Hypothalamus (tissue), 51 donors: ENCODE measurements around the gene ARL5B.
A peak's percentile ranks its signal among the peaks of the same experiment; 100 is the strongest.

Experiments used
- DNase-seq, 51 donors: peaks; one replicate each; lab custom pipeline; 2025; lab: John Stamatoyannopoulos, UW

Gene ARL5B

DNA sequence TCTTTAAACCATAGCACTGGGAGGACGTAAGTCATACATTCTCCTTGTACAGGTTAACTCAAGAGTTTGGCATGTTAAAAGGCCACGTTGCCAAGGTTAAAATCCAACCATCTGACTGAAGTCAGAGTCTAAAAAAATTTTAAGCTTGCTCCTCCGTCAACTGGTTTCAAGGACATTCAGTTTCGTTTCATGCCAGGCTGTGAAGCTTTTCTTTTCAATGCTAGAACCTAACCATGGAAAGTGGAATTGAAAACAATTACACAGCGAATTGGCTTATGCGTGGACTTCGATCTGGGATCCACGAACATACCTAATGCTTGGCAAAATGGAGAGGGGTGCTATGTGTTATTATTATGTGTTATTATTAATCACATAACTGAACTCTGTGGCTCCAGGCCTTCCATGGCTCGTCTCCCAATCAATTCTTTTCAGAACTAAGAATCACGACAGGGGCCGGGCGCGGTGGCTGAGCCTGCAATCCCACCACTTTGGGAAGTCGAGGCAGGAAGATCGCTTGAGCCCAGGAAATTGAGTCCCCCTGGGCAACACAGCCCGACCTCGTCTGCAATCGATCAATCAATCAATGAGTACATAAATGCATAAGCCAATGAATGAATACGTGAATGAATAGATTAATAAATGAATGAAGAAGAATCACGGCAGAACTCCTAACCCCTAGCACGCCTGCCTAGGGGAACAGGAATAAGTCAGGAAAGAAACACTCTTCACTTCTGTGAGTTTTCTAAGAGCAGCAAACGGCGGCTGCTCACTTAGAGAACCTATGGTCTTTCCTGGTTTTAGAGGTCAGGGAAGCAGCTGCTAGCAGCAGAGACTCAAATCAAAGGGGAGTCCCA is 733 bp upstream of the ARL5B start:
- DNase-seq: peak in 9 of 51 donors; percentile 13 to 34 (median 18)

DNA sequence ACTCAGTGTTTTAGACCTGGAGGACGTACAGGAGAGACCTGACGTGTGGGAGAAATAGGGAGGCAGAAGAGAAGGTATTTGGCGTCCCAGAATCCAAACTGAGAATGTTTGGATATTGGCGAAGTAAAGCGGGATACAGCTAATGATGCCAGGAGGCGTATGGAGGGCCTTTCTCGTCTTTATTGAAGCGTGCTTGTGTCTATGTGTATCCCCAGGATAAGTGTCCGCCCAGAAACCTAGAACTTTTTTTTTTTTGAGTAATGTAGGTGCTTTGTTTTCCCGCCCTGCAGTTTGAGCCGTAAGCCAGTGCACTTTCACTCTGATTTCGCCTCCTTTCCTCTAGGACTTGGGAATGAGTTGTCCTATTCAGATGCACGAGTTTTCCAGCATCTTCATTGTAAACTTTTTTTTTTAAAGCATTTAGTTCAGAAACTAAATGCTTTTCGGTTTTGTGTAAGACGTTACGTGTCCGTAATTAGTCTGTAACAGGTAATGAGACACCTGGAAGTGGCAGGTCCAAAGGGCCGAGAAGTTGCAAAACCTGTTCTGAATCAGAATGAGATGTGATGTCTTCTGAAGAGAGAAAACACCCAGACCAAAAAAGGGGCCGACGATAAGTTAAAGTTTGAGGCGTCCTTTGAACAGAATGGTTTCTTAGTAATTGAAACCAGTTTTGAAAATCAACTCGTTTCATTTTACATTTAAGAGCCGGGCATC is 746 bp downstream of the ARL5B start:
- peak in 3 of 51 donors; percentile 33 to 72 (median 47) for DNase-seq

DNA sequence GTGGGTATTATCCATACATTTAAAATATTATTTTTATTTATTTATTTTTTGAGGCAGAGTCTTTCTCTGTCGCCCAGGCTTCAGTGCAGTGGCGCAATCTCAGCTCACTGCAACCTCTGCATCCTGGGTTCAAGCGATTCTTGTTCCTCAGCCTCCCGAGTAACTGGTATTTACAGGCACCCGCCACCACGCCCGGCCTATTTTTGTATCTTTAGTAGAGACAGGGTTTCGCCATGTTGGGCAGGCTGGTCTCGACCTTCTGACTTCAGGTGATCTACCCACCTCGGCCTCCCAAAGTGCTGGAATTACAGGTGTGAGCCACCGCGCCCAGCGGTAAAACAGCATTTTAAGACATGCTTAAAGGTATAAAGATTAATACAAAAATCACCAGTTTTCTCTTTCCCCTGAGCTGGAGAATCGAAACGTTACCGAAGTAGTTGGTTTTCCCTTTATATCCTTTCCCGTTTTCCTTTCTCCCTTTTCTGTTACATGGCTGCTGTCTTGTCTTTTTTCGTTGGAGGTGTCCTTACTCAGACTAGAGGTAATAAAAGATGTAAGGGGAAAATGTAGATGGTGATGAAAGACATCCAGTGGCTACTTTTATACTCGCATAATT is 1.7 kb downstream of the ARL5B start:
- DNase-seq: no peak

DNA sequence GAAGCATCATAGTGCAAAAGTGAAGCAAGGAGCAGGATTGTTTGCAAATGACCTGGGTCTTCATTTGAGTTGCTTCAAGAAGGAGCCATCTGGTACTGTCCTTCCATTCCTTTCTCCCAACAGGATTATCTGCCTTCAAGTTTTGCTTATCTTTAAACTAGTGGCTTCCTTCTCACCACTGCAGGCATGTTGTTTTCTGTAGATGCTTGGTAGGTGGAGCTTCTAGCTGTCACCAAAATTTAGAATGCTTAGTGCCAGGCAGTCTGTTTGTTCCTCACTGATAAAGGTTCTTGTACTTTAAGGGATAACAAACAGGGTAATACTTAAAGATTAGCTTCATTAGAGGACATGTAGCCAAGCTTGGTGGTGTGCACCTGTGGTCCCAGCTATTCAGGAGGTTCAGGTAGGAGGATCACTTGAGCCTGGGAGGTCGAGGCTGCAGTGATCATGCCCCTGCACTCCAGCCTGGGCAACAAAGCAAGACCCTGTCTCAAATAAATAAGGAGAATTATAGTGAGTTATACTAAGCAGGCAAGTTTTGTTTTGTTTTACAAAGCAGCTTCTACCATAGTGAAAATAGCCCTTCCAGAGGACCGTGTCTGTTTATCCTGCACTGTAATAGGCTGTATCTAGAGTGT is 5.7 kb downstream of the ARL5B start:
- DNase-seq: no peak

DNA sequence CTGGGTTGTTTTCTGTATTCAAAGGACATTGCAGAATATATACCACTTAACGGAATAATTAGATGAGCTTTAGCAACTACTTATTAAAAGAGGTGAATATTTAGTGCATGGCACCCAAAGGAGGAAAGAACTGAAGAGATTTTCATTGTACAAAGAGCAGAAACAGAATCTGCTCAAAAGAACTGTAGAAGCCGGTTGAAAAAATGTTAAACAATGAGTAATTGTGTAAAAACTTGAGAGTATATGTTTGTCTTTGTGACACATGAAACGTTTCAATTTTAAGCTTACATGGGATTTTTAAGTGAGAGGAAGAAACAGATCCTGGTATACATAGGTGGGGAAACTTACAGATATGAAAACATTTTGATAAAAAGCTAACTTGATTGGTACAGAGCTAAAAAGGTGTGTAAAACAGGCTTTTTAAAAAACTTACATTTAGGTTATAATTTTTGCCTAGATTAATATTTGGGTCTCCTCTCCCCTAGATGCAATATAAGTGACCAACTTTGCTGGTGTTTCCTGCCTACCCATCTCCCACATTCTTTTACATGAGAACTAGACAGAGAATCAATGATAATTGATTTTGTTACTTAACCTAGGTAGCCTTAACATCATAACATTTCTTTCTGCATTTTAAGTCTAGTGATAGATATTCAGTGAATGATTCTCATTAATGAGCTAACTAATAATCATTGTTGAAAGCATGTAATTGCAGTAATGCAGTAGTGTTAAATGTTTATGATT is 6.8 kb downstream of the ARL5B start:
- no peak for DNase-seq

DNA sequence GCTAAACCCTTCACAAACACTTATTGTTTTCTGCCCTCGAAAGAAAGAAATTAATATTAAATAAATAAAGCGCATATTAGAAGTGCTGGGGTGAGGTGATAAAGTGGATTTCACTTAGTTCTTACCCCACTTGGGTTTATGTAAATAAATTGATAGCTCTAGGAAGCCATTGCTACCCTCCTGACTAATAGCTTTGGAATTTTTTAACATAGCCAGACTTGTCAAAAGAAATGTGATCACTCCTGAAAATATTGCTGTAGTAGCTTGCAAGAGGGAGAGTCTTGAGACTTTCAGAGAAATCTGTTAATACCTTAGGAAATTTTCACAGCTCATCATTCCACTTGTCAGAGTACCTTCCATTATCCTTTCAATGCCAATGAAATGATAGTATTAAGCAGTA is 7.6 kb downstream of the ARL5B start:
- no peak for DNase-seq

DNA sequence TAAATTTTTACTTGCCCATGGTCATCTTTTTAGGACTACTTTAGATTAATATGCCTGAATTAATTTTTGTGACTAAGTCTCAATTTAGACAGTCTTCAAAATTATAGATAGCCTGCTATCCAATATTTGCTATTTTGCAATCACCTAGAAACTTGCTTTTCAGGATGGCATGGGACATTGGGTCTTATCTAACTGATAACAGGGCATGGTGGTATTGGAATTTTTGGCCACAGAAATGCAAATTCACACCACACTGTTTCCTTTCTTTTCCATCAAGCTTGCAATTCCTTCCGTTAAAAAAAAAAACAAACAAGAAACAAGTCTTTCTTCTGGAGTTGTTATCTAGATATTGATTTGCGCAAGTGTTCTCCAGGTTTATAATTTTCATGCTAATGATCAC is 8.8 kb downstream of the ARL5B start:
- no peak for DNase-seq

DNA sequence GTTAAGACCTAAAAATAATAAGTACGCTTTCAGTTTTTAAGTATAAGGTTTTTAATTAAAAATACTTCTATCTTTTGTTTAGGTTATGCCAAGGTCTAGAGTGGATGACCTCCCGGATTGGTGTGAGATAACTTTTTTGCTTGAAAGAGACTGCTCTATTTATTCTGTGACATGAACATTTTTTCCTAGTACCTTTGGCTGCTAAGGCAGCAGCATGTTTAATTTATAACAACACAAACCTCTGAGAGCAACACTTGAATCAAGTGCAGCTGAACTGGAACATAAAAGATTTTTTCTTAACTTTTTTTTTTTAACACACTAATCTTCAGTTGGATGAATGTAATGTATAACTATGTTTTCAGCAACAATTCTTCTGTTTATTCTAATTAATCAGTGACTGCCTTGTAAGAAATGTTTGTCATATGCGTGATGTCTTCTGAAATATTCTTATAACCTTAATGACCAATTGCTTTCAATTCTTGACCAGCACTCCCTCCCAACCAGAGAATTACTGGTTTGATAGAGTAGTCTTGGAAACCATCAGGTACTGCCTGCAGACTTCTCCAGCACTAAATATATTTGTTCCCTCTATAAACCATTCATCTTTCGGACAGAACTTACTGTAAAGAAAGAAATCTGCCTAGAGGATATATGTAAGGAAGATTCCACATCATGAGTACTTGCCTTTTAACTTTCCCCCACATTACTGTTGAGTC is 16.0 kb downstream of the ARL5B start:
- DNase-seq: no peak

DNA sequence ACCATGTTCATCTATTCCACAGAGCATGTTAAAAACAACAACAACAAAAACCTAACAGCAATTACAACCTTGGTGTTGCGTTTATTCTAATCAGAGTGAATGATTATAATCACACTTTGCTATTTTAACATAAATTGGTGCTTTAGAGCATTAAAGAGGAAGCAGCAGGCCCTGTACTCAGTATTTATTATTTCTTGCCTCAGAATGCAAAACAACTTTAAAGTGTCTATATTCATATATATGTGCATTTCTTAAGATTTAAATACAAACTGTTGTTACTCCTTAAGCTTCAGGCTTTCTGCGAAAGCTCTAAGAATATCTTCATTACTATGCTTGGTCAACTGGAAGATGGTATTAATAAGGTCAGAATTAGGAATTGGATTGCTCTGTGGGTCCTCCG is 21.5 kb downstream of the ARL5B start:
- DNase-seq: no peak

DNA sequence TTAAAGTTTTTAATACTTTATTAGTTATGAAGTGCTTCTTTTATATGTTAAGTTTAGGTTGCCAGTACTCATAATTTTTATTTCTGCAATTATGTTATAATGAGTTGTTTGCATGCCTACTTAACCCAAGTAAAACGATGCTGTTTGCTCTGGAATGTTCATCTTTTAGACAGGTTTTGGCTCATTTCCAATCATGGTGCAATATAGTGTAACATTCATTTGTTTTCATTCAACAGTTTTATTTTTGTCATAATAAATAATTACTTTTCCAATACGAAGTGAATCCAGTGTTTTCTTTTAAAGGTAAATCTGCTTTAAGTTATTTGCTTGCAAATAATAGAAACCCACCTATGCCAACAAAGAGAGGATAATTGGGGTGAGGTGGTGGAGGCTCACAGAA is 22.1 kb downstream of the ARL5B start:
- DNase-seq: no peak

DNA sequence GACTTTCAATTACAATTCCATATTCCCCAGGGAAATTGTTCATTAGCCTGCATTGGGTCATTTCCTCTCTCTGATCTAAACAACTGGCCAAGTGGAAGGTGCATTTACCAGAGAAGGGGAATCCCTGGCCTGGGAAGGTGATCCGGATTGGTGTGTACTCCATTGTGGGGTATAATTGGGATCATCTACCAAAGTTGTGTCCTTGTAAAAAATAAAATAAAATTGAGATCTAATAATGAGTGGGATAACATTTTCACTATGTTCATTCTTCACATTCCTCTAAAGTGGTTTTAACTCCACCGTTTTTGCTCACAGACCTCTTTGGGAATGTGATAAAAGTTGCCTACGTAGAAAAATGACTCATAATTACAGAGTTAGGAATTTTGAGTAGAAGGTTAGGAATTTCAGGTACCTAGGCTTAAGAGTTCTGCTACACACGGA is 22.8 kb downstream of the ARL5B start:
- DNase-seq: no peak

DNA sequence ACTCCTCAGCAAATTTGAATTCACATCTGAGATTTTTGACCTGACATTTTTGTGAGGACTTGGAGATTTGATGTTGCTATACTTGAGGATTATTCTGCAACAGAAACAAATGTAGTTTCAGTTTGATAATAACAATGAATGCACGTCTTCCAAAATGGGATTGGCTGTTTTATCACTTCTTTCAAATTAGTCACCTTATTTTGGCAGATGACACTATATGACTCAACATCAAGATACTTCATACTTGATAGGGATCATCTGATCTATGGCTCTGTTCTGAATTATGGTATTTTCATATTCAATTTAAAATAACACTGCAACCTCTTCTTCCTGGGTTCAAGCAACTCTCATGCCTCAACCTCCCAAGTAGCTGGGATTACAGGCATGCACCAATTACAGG is 24.2 kb downstream of the ARL5B start:
- DNase-seq: no peak

DNA sequence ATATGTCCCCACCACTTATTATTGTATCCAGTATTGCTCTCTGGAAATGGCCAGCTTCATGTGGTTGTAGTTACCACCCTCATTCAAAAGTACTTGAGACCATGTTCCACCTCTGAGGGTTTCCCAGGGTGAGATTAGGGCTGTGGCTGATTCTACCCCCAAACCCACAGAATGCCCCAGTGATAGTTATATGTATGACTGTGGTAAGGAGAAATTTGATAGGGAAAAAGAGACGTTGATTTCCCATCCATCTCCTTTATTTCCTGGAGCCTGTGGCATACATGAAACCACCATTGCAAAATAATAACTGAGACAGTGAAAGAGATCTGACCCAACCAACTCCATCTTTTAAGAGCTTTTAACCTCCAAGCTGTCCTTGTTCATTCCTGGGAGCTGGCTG is 25.2 kb downstream of the ARL5B start:
- DNase-seq: no peak

DNA sequence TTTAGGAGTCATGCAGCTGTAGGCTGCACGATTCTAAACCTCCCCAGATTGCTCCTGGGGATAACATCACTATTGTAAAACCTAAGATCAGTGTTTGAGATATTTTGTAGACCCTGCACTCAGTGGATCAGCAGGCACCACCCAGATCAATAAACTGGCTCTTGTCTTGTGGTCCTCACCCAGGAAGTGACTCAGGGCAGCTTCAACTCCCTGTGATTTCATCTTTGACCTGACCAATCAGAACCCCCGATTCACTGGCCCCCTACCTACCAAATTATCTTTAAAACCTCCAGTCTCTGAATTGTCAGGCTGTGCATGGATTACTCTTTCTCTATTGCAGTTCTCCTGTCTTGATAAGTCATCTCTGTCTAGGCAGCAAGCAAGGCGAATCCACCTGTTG is 25.7 kb downstream of the ARL5B start:
- no peak for DNase-seq

DNA sequence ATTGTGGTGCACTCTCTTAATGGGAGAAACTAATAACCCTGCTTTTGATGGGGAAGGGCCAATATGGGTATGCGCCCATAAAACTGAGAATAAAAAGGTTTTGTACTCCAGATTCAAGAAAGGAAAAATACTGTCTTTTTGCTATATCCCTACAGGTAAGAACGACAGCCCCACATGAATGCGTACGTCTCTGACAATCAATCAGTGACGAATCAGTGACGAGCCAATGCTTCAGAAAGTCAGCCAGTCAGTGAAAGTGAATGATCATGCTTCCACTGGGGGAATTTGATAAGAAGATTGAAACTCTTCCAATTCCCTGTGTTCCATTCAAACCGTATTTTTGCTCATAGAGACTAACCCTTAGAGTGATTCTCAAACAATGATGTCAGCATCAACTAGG is 26.3 kb downstream of the ARL5B start:
- no peak for DNase-seq

DNA sequence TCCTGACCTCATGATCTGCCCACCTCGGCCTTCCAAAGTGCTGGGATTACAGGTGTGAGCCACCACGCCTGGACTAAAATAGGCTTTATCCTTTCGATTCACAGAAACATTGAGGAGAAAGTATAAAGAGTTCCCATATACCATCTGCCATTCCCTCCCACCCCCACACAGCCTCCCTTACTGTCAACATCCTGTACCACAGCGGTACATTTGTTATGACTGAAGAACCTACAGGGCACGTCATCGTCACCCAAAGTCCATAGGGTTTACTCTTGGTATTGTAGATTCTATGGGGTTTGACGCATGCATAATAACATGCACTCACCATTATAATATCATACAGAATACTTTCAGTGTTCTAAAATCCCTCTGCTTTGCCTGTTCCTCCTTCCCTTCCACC is 28.0 kb downstream of the ARL5B start:
- DNase-seq: no peak

DNA sequence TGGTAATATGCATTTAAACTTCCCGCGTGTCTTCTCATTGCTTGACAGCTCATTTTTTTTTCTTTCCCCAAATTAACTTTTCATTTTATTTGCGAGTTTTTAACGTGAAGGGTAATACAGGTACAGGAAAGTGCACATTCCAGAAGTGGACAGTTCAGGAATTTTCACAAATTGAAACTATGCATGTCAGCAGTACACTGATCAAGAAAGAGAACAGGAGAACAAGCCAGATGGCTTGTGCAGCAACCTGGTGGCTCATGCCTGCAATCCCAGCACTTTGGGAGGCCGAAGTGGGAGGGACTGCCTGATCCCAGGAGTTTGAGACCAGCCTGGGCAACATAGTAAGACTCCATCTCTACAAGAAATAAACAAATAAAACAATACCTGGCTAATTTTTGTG is 28.5 kb downstream of the ARL5B start:
- DNase-seq: no peak

DNA sequence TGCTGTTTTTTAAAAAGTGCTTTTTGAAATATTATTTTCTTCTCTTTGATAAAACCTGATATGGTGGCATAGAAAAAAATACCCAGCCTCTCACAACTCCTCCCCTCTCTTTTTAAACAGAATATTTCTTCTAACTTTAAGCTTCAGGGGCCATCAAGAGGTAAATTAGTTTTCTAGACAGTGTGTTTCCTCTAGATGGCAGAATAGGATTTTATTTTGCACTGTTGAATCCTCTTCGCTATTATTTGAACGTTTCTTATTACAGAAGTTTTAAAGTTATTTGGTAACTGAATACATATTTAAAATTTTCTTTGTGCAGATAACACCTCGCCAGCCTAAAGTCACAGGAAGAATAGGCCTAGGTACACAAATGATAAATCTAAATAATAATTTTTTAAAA is 30.3 kb downstream of the ARL5B start:
- no peak for DNase-seq

DNA sequence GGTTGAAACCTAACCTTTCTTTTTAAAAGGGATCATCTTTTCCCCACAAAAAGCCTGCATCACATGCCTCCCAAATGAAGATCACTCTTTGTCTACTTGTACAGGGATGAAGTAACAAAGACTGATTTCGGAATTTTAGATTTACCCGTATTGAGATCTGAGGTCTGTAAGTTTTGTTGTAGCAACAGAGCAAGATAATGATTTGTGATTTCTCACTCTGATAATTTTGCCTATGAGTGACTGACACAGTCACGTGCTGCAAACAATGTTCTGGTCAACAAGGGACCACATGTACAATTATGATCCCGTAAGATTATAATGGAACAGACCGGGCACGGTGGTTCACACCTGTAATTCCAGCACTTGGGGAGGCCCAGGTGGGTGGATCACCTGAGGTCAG is 31.3 kb downstream of the ARL5B start:
- no peak for DNase-seq
